Neural cell (in vitro differentiated cells): Measurements from ENCODE around the gene AGBL4. TPM values are rescaled to one million over a fixed set of nuclear protein-coding genes. Genes with fewer than 3 reads are reported as not detected.

Experiments
- H2AFZ ChIP-seq: fragments of 200-600, 300-800 bp; sonication (generic), shearing (Covaris generic); 2 replicates; pipeline ENCODE4 v1.6.0; 2014; ENCODE audit warnings: low read depth, mild to moderate bottlenecking, antibody characterized with exemption, low read length, moderate library complexity
- H3F3A ChIP-seq: fragments of 200-600 bp; shearing (Covaris generic); 2 replicates; pipeline ENCODE4 v1.6.1; 2016; ENCODE audit warnings: mild to moderate bottlenecking, moderate library complexity, mixed read lengths, antibody characterized with exemption, low read length; ENCODE audit not compliant: insufficient read depth, poor library complexity, severe bottlenecking
- H3K27ac ChIP-seq: fragments of 200-600, 300-800 bp; sonication (generic), shearing (Covaris generic); 2 replicates; pipeline ENCODE4 v1.5.1; 2014; ENCODE audit warnings: mild to moderate bottlenecking, low read length, moderate library complexity
- H3K27me3 ChIP-seq: fragments of 300-800, 200-600 bp; sonication (generic), shearing (Covaris generic); 2 replicates; pipeline ENCODE4 v1.6.0; 2014; ENCODE audit warnings: mild to moderate bottlenecking, low read depth, low read length, moderate library complexity; ENCODE audit not compliant: insufficient read depth
- H3K36me3 ChIP-seq: fragments of 300-800, 200-600 bp; sonication (generic), shearing (Covaris generic); 2 replicates; pipeline ENCODE4 v1.5.1; 2014; ENCODE audit warnings: mild to moderate bottlenecking, antibody characterized with exemption, low read length, moderate library complexity; ENCODE audit not compliant: insufficient read depth
- H3K4me2 ChIP-seq: fragments of 300-800, 200-600 bp; sonication (generic), shearing (Covaris generic); 2 replicates; pipeline ENCODE4 v1.6.0; 2014; ENCODE audit warnings: mild to moderate bottlenecking, low read length
- H3K4me3 ChIP-seq: fragments of 300-800, 200-600 bp; sonication (generic), shearing (Covaris generic); 2 replicates; pipeline ENCODE4 v1.5.1; 2014; ENCODE audit warnings: mild to moderate bottlenecking, low read length, moderate library complexity
- H3K79me2 ChIP-seq: fragments of 200-600 bp; shearing (Covaris generic); replicated peaks from 2 replicates; pipeline ENCODE4 v1.6.0; 2014; ENCODE audit warnings: mild to moderate bottlenecking, low read length, moderate library complexity; ENCODE audit not compliant: insufficient read depth
- H3K9ac ChIP-seq: fragments of 300-800, 200-600 bp; sonication (generic), shearing (Covaris generic); 2 replicates; pipeline ENCODE4 v1.6.1; 2016; ENCODE audit warnings: mild to moderate bottlenecking, low read length, mixed read lengths
- H3K9me2 ChIP-seq: fragments of 200-600 bp; shearing (Covaris generic); 2 replicates; pipeline ENCODE4 v1.6.1; 2016; ENCODE audit warnings: mild to moderate bottlenecking, low read length, mixed read lengths; ENCODE audit not compliant: insufficient read depth
- H3K9me3 ChIP-seq: fragments of 200-600, 300-800 bp; sonication (generic), shearing (Covaris generic); 2 replicates; pipeline ENCODE4 v1.6.1; 2016; ENCODE audit warnings: mild to moderate bottlenecking, mixed run types, low read length, moderate library complexity, mixed read lengths
- H4K20me1 ChIP-seq: fragments of 200-600 bp; shearing (Covaris generic); 2 replicates; pipeline ENCODE4 v1.6.1; 2016; ENCODE audit warnings: mild to moderate bottlenecking, mixed run types; ENCODE audit not compliant: insufficient read depth
- CTCF ChIP-seq: fragments of 450-650 bp; IDR thresholded peaks from 2 replicates; pipeline ENCODE4 v1.5.1; 2014; ENCODE audit warnings: antibody characterized with exemption, mild to moderate bottlenecking, moderate library complexity; ENCODE audit not compliant: poor library complexity, severe bottlenecking
- EP300 ChIP-seq: fragments of 450-650 bp; conservative IDR thresholded peaks from 2 replicates; pipeline ENCODE4 v1.6.1; 2014; ENCODE audit warnings: antibody characterized with exemption, mild to moderate bottlenecking, moderate library complexity; ENCODE audit not compliant: poor library complexity, severe bottlenecking
- EZH2 ChIP-seq: fragments of 200-600, 300-800 bp; shearing (Covaris generic), sonication (generic); IDR thresholded peaks from 2 replicates; pipeline ENCODE4 v1.6.1; 2014; ENCODE audit warnings: antibody characterized with exemption, low read length, borderline replicate concordance, mild to moderate bottlenecking; ENCODE audit not compliant: insufficient read depth, poor library complexity, severe bottlenecking
- MXI1 ChIP-seq: fragments of 450-650 bp; conservative IDR thresholded peaks from 2 replicates; pipeline ENCODE4 v1.6.1; 2014; ENCODE audit warnings: antibody characterized with exemption, mild to moderate bottlenecking; ENCODE audit not compliant: poor library complexity, severe bottlenecking
- POLR2AphosphoS5 ChIP-seq: IDR thresholded peaks from 2 replicates; pipeline ENCODE4 v1.6.1; 2012
- RAD21 ChIP-seq: fragments of 450-650 bp; conservative IDR thresholded peaks from 2 replicates; pipeline ENCODE4 v1.6.1; 2014; ENCODE audit warnings: antibody characterized with exemption, mild to moderate bottlenecking, moderate library complexity
- REST ChIP-seq: IDR thresholded peaks from 2 replicates; pipeline ENCODE4 v1.6.1; 2012; ENCODE audit warnings: borderline replicate concordance
- SMC3 ChIP-seq: fragments of 450-650 bp; conservative IDR thresholded peaks from 2 replicates; pipeline ENCODE4 v1.6.1; 2014; ENCODE audit warnings: antibody characterized with exemption, mild to moderate bottlenecking, moderate library complexity; ENCODE audit not compliant: poor library complexity
- TAF1 ChIP-seq: IDR thresholded peaks from 2 replicates; pipeline ENCODE4 v1.6.1; 2012; ENCODE audit warnings: low read depth
- polyA plus RNA-seq: library from polyadenylated mRNA; depleted of rRNA; stranded (reverse); fragments of >200 nt; gene quantifications from 2 replicates; pipeline ENCODE4 v1.2.3, GENCODE V29; 2014

Gene AGBL4
- polyA plus RNA-seq, 1 donor from 2014 or later = 1.3 TPM

GRCh38 chr1:48532976-48533375 lies 1490.8 kb downstream of the AGBL4 start:
- Histone ChIP-seq H3K4me3 (no peak overlapping the region), H3K4me2 (no peak overlapping the region), H3K27ac (no peak overlapping the region), H3K9me2 (no peaks in the 10 kb centered on the region), H3F3A (no peaks in the 10 kb centered on the region), H3K9ac (no peak overlapping the region), H4K20me1 (no peaks in the 10 kb centered on the region), H2AFZ (no peak overlapping the region), H3K36me3 (no peaks in the 10 kb centered on the region), H3K9me3 (no peaks in the 10 kb centered on the region), H3K79me2 (no peaks in the 10 kb centered on the region), H3K27me3 (no peaks in the 10 kb centered on the region)
- TF ChIP-seq EP300 (no peak), MXI1 (no peak), SMC3 (no peak), CTCF (no peak), TAF1 (no peak), RAD21 (no peak), POLR2AphosphoS5 (no peak), EZH2 (no peak), REST (no peak)

- Histone ChIP-seq H3K27me3 (no peaks in the 10 kb centered on the region), H3K9me2 (no peaks in the 10 kb centered on the region), H3K9me3 (no peaks in the 10 kb centered on the region), H4K20me1 (no peaks in the 10 kb centered on the region), H3K4me3 (no peak overlapping the region), H3K9ac (no peak overlapping the region), H3F3A (no peaks in the 10 kb centered on the region), H3K36me3 (no peaks in the 10 kb centered on the region), H3K79me2 (no peaks in the 10 kb centered on the region), H3K4me2 (no peak overlapping the region), H2AFZ (no peak overlapping the region), H3K27ac (no peak overlapping the region)
- no peak for TF ChIP-seq POLR2AphosphoS5
- no peak for TF ChIP-seq EZH2
- no peak for TF ChIP-seq RAD21
- no peak for TF ChIP-seq SMC3
- TF ChIP-seq REST = peak; percentile 39
- no peak for TF ChIP-seq EP300
- TF ChIP-seq MXI1 = no peak
- no peak for TF ChIP-seq TAF1
- TF ChIP-seq CTCF = peak; percentile 42
Observed at GRCh38 chr1:48530727-48531351, 1492.9 kb downstream of the AGBL4 start.
